WTC11 (cell line): ENCODE measurements around the gene POU2F3.

Source experiments
- CTCF ChIP-seq: fragments of 200-600 bp; IDR thresholded peaks from 2 replicates; pipeline ENCODE4 v1.8.0; 2022; ENCODE audit warnings: antibody characterized with exemption
- FOXJ3 ChIP-seq: sonication (generic); formaldehyde crosslinking; IDR thresholded peaks from 2 replicates; pipeline ENCODE4 v1.9.0; 2021; ENCODE audit warnings: missing genetic modification reagents, mild to moderate bottlenecking, borderline replicate concordance
- FOXK1 ChIP-seq: sonication (generic); formaldehyde crosslinking; IDR thresholded peaks from 2 replicates; pipeline ENCODE4 v1.8.0; 2022; ENCODE audit warnings: mild to moderate bottlenecking, moderate library complexity, missing genetic modification reagents
- MAX ChIP-seq: sonication (generic); formaldehyde crosslinking; IDR thresholded peaks from 2 replicates; pipeline ENCODE4 v1.8.0; 2022; ENCODE audit warnings: mild to moderate bottlenecking, missing genetic modification reagents
- ZBTB21 ChIP-seq: sonication (generic); formaldehyde crosslinking; IDR thresholded peaks from 2 replicates; pipeline ENCODE4 v1.8.1; 2023; ENCODE audit warnings: mild to moderate bottlenecking, missing genetic modification reagents, borderline replicate concordance
- ZNF138 ChIP-seq: sonication (generic); formaldehyde crosslinking; conservative IDR thresholded peaks from 2 replicates; pipeline ENCODE4 v1.8.1; 2022; ENCODE audit warnings: mild to moderate bottlenecking, moderate library complexity, missing genetic modification reagents

- no peak for TF ChIP-seq CTCF
- no peak for TF ChIP-seq ZNF138 (CRISPR knock-in tag)
- no peak for TF ChIP-seq MAX (CRISPR knock-in tag)
- no peak for TF ChIP-seq ZBTB21 (CRISPR knock-in tag)
- TF ChIP-seq FOXJ3 = no peak
- no peak for TF ChIP-seq FOXK1 (CRISPR knock-in tag)
Observed at GRCh38 chr11:120256779-120257178, 16.8 kb downstream of the POU2F3 start.
